WTC11 (cell line): ENCODE measurements around the gene SGMS1. TPM values are rescaled to one million over a fixed set of nuclear protein-coding genes. Genes with fewer than 3 reads are reported as not detected.

Source experiments
- ATAC-seq: fragments of 200-7000 bp; cut with Tn5 transposase; 2 replicates; pipeline ENCODE4 v1.10.0; 2021; ENCODE audit warnings: mild to moderate bottlenecking, moderate library complexity
- CTCF ChIA-PET: fragments of 300-600 bp; sonication (Branson Sonifier 250); formaldehyde crosslinking; loops from one replicate; lab custom pipeline; 2021; ENCODE audit warnings: antibody characterized with exemption; lab: Charles Lee
- POLR2A ChIA-PET: fragments of 350-600 bp; sonication (Branson Sonifier 250); formaldehyde crosslinking; loops from one replicate; lab custom pipeline; 2021; ENCODE audit warnings: antibody characterized with exemption; lab: Charles Lee
- DNase-seq: peaks from one replicate; pipeline ENCODE4 v3.0.0; 2021; ENCODE audit warnings: low spot score
- H3K27ac Mint-ChIP-seq: 2 replicates; pipeline ENCODE4 v1.8.0; 2021; ENCODE audit warnings: mixed read lengths
- H3K27me3 Mint-ChIP-seq: 2 replicates; pipeline ENCODE4 v1.8.0; 2021; ENCODE audit warnings: low read depth, mild to moderate bottlenecking, moderate library complexity, mixed read lengths
- H3K36me3 Mint-ChIP-seq: 2 replicates; pipeline ENCODE4 v1.8.0; 2021; ENCODE audit warnings: mixed read lengths
- H3K4me1 Mint-ChIP-seq: 2 replicates; pipeline ENCODE4 v1.8.0; 2022; ENCODE audit warnings: mixed read lengths
- H3K4me3 Mint-ChIP-seq: 2 replicates; pipeline ENCODE4 v1.8.0; 2021; ENCODE audit warnings: mild to moderate bottlenecking, moderate library complexity, mixed read lengths
- H3K9me3 Mint-ChIP-seq: 2 replicates; pipeline ENCODE4 v1.8.0; 2021; ENCODE audit warnings: mixed read lengths
- ATF1 ChIP-seq: sonication (generic); formaldehyde crosslinking; IDR thresholded peaks from 2 replicates; pipeline ENCODE4 v1.8.1; 2023; ENCODE audit warnings: mild to moderate bottlenecking, moderate library complexity, missing genetic modification reagents
- CREB1 ChIP-seq: sonication (generic); formaldehyde crosslinking; IDR thresholded peaks from 2 replicates; pipeline ENCODE4 v1.8.0; 2023; ENCODE audit warnings: mild to moderate bottlenecking, missing genetic modification reagents
- ELF4 ChIP-seq: sonication (generic); formaldehyde crosslinking; IDR thresholded peaks from 2 replicates; pipeline ENCODE4 v1.8.1; 2022; ENCODE audit warnings: low read depth, mild to moderate bottlenecking, moderate library complexity, missing genetic modification reagents
- FOXJ3 ChIP-seq: sonication (generic); formaldehyde crosslinking; IDR thresholded peaks from 2 replicates; pipeline ENCODE4 v1.9.0; 2021; ENCODE audit warnings: missing genetic modification reagents, mild to moderate bottlenecking, borderline replicate concordance
- FOXK1 ChIP-seq: sonication (generic); formaldehyde crosslinking; IDR thresholded peaks from 2 replicates; pipeline ENCODE4 v1.8.0; 2022; ENCODE audit warnings: mild to moderate bottlenecking, moderate library complexity, missing genetic modification reagents
- GRHL2 ChIP-seq: fragments of 250-450 bp; sonication (Bioruptor Pico); IDR thresholded peaks from 2 replicates; pipeline ENCODE4 v1.8.0; 2022; ENCODE audit warnings: mild to moderate bottlenecking, moderate library complexity; ENCODE audit not compliant: insufficient replicate concordance, severe bottlenecking
- GTF2I ChIP-seq: fragments of 250-450 bp; sonication (Bioruptor Pico); conservative IDR thresholded peaks from 2 replicates; pipeline ENCODE4 v1.4.0; 2021; ENCODE audit warnings: mild to moderate bottlenecking
- HMGA2 ChIP-seq: fragments of 250-450 bp; sonication (Bioruptor Pico); IDR thresholded peaks from 2 replicates; pipeline ENCODE4 v1.4.0; 2021; ENCODE audit warnings: mild to moderate bottlenecking, moderate library complexity
- JAZF1 ChIP-seq: fragments of 250-450 bp; sonication (Bioruptor Pico); IDR thresholded peaks from 2 replicates; pipeline ENCODE4 v1.9.0; 2021; ENCODE audit warnings: moderate library complexity, mild to moderate bottlenecking, inconsistent platforms
- MYBL2 ChIP-seq: sonication (generic); formaldehyde crosslinking; IDR thresholded peaks from 2 replicates; pipeline ENCODE4 v1.8.1; 2023; ENCODE audit warnings: mild to moderate bottlenecking, moderate library complexity, missing genetic modification reagents
- NR2C2 ChIP-seq: sonication (generic); formaldehyde crosslinking; IDR thresholded peaks from 2 replicates; pipeline ENCODE4 v1.8.0; 2022; ENCODE audit warnings: mild to moderate bottlenecking, missing genetic modification reagents
- PRRX2 ChIP-seq: fragments of 250-450 bp; sonication (Bioruptor Pico); IDR thresholded peaks from 2 replicates; pipeline ENCODE4 v1.8.0; 2021; ENCODE audit warnings: mild to moderate bottlenecking
- TCF7 ChIP-seq: sonication (generic); formaldehyde crosslinking; IDR thresholded peaks from 2 replicates; pipeline ENCODE4 v1.8.0; 2022; ENCODE audit warnings: mild to moderate bottlenecking, low read depth, missing genetic modification reagents, moderate library complexity
- TP53 ChIP-seq: sonication (generic); formaldehyde crosslinking; IDR thresholded peaks from 2 replicates; pipeline ENCODE4 v1.8.1; 2023; ENCODE audit warnings: mild to moderate bottlenecking, missing genetic modification reagents
- ZNF121 ChIP-seq: sonication (generic); formaldehyde crosslinking; IDR thresholded peaks from 2 replicates; pipeline ENCODE4 v1.8.0; 2023; ENCODE audit warnings: missing genetic modification reagents
- ZNF232 ChIP-seq: sonication (generic); formaldehyde crosslinking; IDR thresholded peaks from 2 replicates; pipeline ENCODE4 v1.8.0; 2022; ENCODE audit warnings: mild to moderate bottlenecking, missing genetic modification reagents
- ZNF263 ChIP-seq: sonication (generic); formaldehyde crosslinking; IDR thresholded peaks from 2 replicates; pipeline ENCODE4 v1.8.1; 2022; ENCODE audit warnings: low read depth, mild to moderate bottlenecking, moderate library complexity, missing genetic modification reagents
- total RNA-seq: library from RNA; stranded (reverse); gene quantifications from 3 replicates; pipeline ENCODE4 v1.2.3, GENCODE V29; 2021
- TF ChIP-seq, protein P1 (sequence below): fragments of 250-450 bp; sonication (Bioruptor Pico); IDR thresholded peaks from 2 replicates; pipeline ENCODE4 v2.1.2; 2022; ENCODE audit warnings: mild to moderate bottlenecking, moderate library complexity
- TF ChIP-seq, protein P2 (sequence below): sonication (generic); formaldehyde crosslinking; IDR thresholded peaks from 2 replicates; pipeline ENCODE4 v1.8.1; 2022; ENCODE audit warnings: mild to moderate bottlenecking, moderate library complexity, missing genetic modification reagents
- TF ChIP-seq, protein P3 (sequence below): sonication (generic); formaldehyde crosslinking; IDR thresholded peaks from 2 replicates; pipeline ENCODE4 v1.8.0; 2022; ENCODE audit warnings: mild to moderate bottlenecking, missing genetic modification reagents
- TF ChIP-seq, protein P4 (sequence below): sonication (generic); formaldehyde crosslinking; IDR thresholded peaks from 2 replicates; pipeline ENCODE4 v1.8.0; 2022; ENCODE audit warnings: mild to moderate bottlenecking, missing genetic modification reagents
- TF ChIP-seq, protein P5 (sequence below): sonication (generic); formaldehyde crosslinking; IDR thresholded peaks from 2 replicates; pipeline ENCODE4 v1.8.0; 2022; ENCODE audit warnings: missing genetic modification reagents
- TF ChIP-seq, protein P6 (sequence below): sonication (generic); formaldehyde crosslinking; IDR thresholded peaks from 2 replicates; pipeline ENCODE4 v1.8.1; 2022; ENCODE audit warnings: low read depth, missing genetic modification reagents, borderline replicate concordance
- TF ChIP-seq, protein P7 (sequence below): sonication (generic); formaldehyde crosslinking; IDR thresholded peaks from 2 replicates; pipeline ENCODE4 v1.8.1; 2022; ENCODE audit warnings: missing genetic modification reagents, borderline replicate concordance

The SGMS1 gene
- total RNA-seq, 1 experiment from 2014 or later = 13.2 TPM

DNA sequence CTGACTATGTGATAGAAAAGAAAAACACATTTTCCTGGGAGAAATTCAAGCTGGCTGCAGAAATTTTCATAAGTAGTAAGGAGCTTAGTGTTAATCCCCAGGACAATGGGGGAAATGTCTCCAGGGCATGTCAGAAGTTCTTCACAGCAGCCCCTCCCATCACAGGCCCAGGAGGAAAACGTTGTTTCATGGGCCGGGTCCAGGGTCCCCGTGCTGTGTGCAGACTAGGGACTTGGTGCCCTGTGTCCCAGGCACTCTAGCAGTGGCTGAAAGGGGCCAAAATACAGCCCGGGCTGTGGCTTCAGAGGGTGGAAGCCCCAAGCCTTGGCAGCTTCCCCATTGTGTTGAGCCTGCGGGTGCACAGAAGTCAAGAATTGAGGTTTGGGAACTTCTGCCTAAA is 273.4 kb downstream of the SGMS1 start:
- DNase-seq = no peak

DNA sequence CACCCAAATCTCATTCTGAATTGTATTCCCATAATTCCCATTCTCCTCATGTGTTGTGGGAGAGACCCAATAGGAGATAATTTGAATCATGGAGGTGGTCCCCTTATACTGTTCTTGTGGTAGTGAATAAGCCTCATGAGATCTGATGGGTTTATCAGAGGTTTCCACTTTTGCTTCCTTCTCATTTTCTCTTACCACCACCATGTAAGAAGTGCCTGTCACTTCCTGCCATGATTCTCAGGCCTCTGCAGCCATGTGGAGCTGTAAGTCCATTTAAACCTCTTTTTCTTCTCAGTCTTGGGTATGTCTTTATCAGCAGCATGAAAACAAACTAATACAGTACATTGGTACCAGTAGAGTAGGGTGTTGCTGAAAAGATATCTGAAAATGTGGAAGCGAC is 274.2 kb downstream of the SGMS1 start:
- ChIA-PET POLR2A (no interaction called here), CTCF (no interaction called here)
- ATAC-seq (no peak), DNase-seq (no peak)
- peaks cover 26% of the 10 kb centered on the region for H3K36me3 Mint-ChIP-seq
- H3K4me3 Mint-ChIP-seq = no peak overlapping the region
- H3K4me1 Mint-ChIP-seq = no peaks in the 10 kb centered on the region
- peaks cover 46% of the 10 kb centered on the region for H3K9me3 Mint-ChIP-seq
- H3K27ac Mint-ChIP-seq = no peak overlapping the region
- H3K27me3 Mint-ChIP-seq = no peaks in the 10 kb centered on the region
- TF ChIP-seq ATF1 (CRISPR knock-in tag) (no peak), ELF4 (no peak), FOXJ3 (CRISPR knock-in tag) (no peak), ZNF232 (CRISPR knock-in tag) (no peak), ZNF263 (CRISPR knock-in tag) (no peak), CREB1 (CRISPR knock-in tag) (no peak), TP53 (CRISPR knock-in tag) (no peak), JAZF1 (CRISPR knock-in tag) (no peak), TCF7 (no peak), FOXK1 (CRISPR knock-in tag) (no peak), GRHL2 (CRISPR knock-in tag) (no peak), HMGA2 (CRISPR knock-in tag) (no peak), GTF2I (CRISPR knock-in tag) (no peak)
- TF ChIP-seq, protein P1, sequence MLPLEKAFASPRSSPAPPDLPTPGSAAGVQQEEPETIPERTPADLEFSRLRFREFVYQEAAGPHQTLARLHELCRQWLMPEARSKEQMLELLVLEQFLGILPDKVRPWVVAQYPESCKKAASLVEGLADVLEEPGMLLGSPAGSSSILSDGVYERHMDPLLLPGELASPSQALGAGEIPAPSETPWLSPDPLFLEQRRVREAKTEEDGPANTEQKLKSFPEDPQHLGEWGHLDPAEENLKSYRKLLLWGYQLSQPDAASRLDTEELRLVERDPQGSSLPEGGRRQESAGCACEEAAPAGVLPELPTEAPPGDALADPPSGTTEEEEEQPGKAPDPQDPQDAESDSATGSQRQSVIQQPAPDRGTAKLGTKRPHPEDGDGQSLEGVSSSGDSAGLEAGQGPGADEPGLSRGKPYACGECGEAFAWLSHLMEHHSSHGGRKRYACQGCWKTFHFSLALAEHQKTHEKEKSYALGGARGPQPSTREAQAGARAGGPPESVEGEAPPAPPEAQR (CRISPR knock-in tag) = no peak
- TF ChIP-seq, protein P2, sequence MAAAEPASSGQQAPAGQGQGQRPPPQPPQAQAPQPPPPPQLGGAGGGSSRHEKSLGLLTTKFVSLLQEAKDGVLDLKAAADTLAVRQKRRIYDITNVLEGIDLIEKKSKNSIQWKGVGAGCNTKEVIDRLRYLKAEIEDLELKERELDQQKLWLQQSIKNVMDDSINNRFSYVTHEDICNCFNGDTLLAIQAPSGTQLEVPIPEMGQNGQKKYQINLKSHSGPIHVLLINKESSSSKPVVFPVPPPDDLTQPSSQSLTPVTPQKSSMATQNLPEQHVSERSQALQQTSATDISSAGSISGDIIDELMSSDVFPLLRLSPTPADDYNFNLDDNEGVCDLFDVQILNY (CRISPR knock-in tag) = no peak
- TF ChIP-seq, protein P3, sequence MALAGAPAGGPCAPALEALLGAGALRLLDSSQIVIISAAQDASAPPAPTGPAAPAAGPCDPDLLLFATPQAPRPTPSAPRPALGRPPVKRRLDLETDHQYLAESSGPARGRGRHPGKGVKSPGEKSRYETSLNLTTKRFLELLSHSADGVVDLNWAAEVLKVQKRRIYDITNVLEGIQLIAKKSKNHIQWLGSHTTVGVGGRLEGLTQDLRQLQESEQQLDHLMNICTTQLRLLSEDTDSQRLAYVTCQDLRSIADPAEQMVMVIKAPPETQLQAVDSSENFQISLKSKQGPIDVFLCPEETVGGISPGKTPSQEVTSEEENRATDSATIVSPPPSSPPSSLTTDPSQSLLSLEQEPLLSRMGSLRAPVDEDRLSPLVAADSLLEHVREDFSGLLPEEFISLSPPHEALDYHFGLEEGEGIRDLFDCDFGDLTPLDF (CRISPR knock-in tag) = no peak
- TF ChIP-seq, protein P4, sequence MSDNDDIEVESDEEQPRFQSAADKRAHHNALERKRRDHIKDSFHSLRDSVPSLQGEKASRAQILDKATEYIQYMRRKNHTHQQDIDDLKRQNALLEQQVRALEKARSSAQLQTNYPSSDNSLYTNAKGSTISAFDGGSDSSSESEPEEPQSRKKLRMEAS (CRISPR knock-in tag) = no peak
- TF ChIP-seq, protein P5, sequence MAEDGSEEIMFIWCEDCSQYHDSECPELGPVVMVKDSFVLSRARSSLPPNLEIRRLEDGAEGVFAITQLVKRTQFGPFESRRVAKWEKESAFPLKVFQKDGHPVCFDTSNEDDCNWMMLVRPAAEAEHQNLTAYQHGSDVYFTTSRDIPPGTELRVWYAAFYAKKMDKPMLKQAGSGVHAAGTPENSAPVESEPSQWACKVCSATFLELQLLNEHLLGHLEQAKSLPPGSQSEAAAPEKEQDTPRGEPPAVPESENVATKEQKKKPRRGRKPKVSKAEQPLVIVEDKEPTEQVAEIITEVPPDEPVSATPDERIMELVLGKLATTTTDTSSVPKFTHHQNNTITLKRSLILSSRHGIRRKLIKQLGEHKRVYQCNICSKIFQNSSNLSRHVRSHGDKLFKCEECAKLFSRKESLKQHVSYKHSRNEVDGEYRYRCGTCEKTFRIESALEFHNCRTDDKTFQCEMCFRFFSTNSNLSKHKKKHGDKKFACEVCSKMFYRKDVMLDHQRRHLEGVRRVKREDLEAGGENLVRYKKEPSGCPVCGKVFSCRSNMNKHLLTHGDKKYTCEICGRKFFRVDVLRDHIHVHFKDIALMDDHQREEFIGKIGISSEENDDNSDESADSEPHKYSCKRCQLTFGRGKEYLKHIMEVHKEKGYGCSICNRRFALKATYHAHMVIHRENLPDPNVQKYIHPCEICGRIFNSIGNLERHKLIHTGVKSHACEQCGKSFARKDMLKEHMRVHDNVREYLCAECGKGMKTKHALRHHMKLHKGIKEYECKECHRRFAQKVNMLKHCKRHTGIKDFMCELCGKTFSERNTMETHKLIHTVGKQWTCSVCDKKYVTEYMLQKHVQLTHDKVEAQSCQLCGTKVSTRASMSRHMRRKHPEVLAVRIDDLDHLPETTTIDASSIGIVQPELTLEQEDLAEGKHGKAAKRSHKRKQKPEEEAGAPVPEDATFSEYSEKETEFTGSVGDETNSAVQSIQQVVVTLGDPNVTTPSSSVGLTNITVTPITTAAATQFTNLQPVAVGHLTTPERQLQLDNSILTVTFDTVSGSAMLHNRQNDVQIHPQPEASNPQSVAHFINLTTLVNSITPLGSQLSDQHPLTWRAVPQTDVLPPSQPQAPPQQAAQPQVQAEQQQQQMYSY = no peak

More for the DNA sequence above, 273.4 kb downstream of the SGMS1 start:
- H3K27me3 Mint-ChIP-seq = no peaks in the 10 kb centered on the region
- peaks cover 52% of the 10 kb centered on the region for H3K9me3 Mint-ChIP-seq
- CTCF ChIA-PET = no interaction called here
- POLR2A ChIA-PET = no interaction called here
- no peak overlapping the region for H3K27ac Mint-ChIP-seq
- no peak overlapping the region for H3K4me3 Mint-ChIP-seq
- H3K36me3 Mint-ChIP-seq = peaks cover 32% of the 10 kb centered on the region
- H3K4me1 Mint-ChIP-seq = no peaks in the 10 kb centered on the region
- no peak for ATAC-seq
- TF ChIP-seq MYBL2 = no peak
- TF ChIP-seq, protein P6, sequence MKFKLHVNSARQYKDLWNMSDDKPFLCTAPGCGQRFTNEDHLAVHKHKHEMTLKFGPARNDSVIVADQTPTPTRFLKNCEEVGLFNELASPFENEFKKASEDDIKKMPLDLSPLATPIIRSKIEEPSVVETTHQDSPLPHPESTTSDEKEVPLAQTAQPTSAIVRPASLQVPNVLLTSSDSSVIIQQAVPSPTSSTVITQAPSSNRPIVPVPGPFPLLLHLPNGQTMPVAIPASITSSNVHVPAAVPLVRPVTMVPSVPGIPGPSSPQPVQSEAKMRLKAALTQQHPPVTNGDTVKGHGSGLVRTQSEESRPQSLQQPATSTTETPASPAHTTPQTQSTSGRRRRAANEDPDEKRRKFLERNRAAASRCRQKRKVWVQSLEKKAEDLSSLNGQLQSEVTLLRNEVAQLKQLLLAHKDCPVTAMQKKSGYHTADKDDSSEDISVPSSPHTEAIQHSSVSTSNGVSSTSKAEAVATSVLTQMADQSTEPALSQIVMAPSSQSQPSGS (CRISPR knock-in tag) = no peak
- TF ChIP-seq PRRX2 (CRISPR knock-in tag) = no peak
- no peak for TF ChIP-seq ZNF121 (CRISPR knock-in tag)
- TF ChIP-seq, protein P7, sequence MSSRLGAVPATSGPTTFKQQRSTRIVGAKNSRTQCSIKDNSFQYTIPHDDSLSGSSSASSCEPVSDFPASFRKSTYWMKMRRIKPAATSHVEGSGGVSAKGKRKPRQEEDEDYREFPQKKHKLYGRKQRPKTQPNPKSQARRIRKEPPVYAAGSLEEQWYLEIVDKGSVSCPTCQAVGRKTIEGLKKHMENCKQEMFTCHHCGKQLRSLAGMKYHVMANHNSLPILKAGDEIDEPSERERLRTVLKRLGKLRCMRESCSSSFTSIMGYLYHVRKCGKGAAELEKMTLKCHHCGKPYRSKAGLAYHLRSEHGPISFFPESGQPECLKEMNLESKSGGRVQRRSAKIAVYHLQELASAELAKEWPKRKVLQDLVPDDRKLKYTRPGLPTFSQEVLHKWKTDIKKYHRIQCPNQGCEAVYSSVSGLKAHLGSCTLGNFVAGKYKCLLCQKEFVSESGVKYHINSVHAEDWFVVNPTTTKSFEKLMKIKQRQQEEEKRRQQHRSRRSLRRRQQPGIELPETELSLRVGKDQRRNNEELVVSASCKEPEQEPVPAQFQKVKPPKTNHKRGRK = no peak
- no peak for TF ChIP-seq NR2C2 (CRISPR knock-in tag)
- TF ChIP-seq FOXK1 (CRISPR knock-in tag) = no peak
- TF ChIP-seq, protein P1 (CRISPR knock-in tag) = no peak
